K562 (cell line): ENCODE measurements around the gene ALX3. TPM values are rescaled to one million over a fixed set of nuclear protein-coding genes. Genes with fewer than 3 reads are reported as not detected.

Experiments used
- ATAC-seq: fragments of 200-7000 bp; cut with Tn5 transposase; 3 replicates; pipeline ENCODE4 v1.9.1; 2020; ENCODE audit warnings: moderate library complexity
- BruUV-seq: library from RNA; stranded (reverse); fragments of 400-500 nt; replicated peaks from 2 replicates; lab custom pipeline; 2021; lab: Mats Ljungman, UMichigan
- CTCF ChIA-PET: fragments of 300-600 bp; formaldehyde crosslinking; extraction: SDS; loops from one replicate; lab custom pipeline; 2021; ENCODE audit warnings: low intra/inter-chr PET ratio; lab: Yijun Ruan, JAX
- POLR2A ChIA-PET: fragments of 300-600, 350-650 bp; sonication (Branson Sonifier 250); formaldehyde crosslinking; extraction: SDS; loops from one replicate; lab custom pipeline; 2021; ENCODE audit warnings: antibody characterized with exemption, inconsistent platforms; lab: Yijun Ruan, JAX
- DNase-seq, 4 experiments: peaks; one replicate each; pipeline versions ENCODE4 v3.0.0 to v3.0.0-alpha.2; 2011 to 2018; ENCODE audit warnings: low spot score in 3 of 4, mixed read lengths in 3 of 4; ENCODE audit errors: extremely low read depth in 1 of 4
- FAIRE-seq: peaks from 2 replicates; lab custom pipeline; 2011; peaks lifted over from hg19 to GRCh38; lab: Jason Lieb, UNC
- H2AFZ ChIP-seq: 2 replicates; pipeline ENCODE4 v1.6.0; 2011; ENCODE audit warnings: low read depth, low read length, control low read depth, inconsistent platforms
- H3K27ac ChIP-seq: fragments of 200-600 bp; 3 replicates; pipeline ENCODE4 v1.8.0; 2011; ENCODE audit warnings: low read depth, mild to moderate bottlenecking, control low read depth, inconsistent platforms, low read length, moderate library complexity, mixed read lengths; ENCODE audit errors: extremely low read depth
- H3K27me3 ChIP-seq, 2 experiments: fragments of 300-600 bp in 1 of 2; 2 replicates in 1 of 2; 3 replicates in 1 of 2; pipeline versions ENCODE4 v1.6.0 to v1.8.0; 2011; ENCODE audit warnings: inconsistent platforms in 2 of 2, low read length in 2 of 2, mild to moderate bottlenecking in 1 of 2, mixed read lengths in 1 of 2, moderate library complexity in 1 of 2; ENCODE audit not compliant: control insufficient read depth in 2 of 2, insufficient read depth in 2 of 2
- H3K36me3 ChIP-seq: fragments of 300-600 bp; 3 replicates; pipeline ENCODE4 v1.8.0; 2011; ENCODE audit warnings: mild to moderate bottlenecking, low read length, inconsistent platforms; ENCODE audit not compliant: control insufficient read depth, insufficient read depth
- H3K4me1 ChIP-seq, 2 experiments: fragments of 200-600 bp in 1 of 2; replicated peaks in 1 of 2; 2 replicates in 1 of 2; 3 replicates in 1 of 2; pipeline versions ENCODE4 v1.5.1 to v1.8.0; 2011; ENCODE audit warnings: inconsistent platforms in 2 of 2, low read length in 2 of 2, mild to moderate bottlenecking in 1 of 2, mixed read lengths in 1 of 2, moderate library complexity in 1 of 2; ENCODE audit not compliant: control insufficient read depth in 2 of 2, insufficient read depth in 2 of 2
- H3K4me2 ChIP-seq: 2 replicates; pipeline ENCODE4 v1.6.1; 2011; ENCODE audit warnings: low read length, control low read depth, inconsistent platforms, mixed read lengths; ENCODE audit not compliant: insufficient read depth
- H3K4me3 ChIP-seq: fragments of 200-600 bp; sonication (generic), shearing (Covaris generic); 2 replicates; pipeline ENCODE4 v1.5.1; 2016; ENCODE audit warnings: control low read depth, inconsistent platforms
- H3K79me2 ChIP-seq: fragments of 200-600 bp; 3 replicates; pipeline ENCODE4 v1.8.0; 2011; ENCODE audit warnings: low read length, inconsistent platforms; ENCODE audit not compliant: control insufficient read depth, insufficient read depth
- H3K9ac ChIP-seq, 2 experiments: 2 replicates each; pipeline versions ENCODE4 v1.6.0 to v1.6.1; 2011; ENCODE audit warnings: low read depth in 2 of 2, low read length in 2 of 2, control low read depth in 1 of 2, inconsistent platforms in 1 of 2, mild to moderate bottlenecking in 1 of 2, mixed read lengths in 1 of 2; ENCODE audit not compliant: insufficient read depth in 1 of 2
- H3K9me1 ChIP-seq: one replicate; pipeline ENCODE4 v1.6.0; 2011; ENCODE audit warnings: inconsistent platforms, mild to moderate bottlenecking, low read length, moderate library complexity; ENCODE audit not compliant: control insufficient read depth, insufficient read depth
- H3K9me3 ChIP-seq: replicated peaks from 2 replicates; pipeline ENCODE4 v1.5.1; 2011; ENCODE audit warnings: low read depth, low read length, inconsistent platforms; ENCODE audit not compliant: control insufficient read depth, insufficient read depth
- H4K20me1 ChIP-seq: replicated peaks from 2 replicates; pipeline ENCODE4 v1.6.1; 2011; ENCODE audit warnings: low read length, inconsistent platforms, mixed read lengths; ENCODE audit not compliant: control insufficient read depth, insufficient read depth
- CBX1 ChIP-seq: sonication (generic); IDR thresholded peaks from 2 replicates; pipeline ENCODE4 v1.6.1; 2016; ENCODE audit warnings: antibody characterized with exemption, low read depth, mild to moderate bottlenecking
- GATAD2B ChIP-seq: fragments of 450-650 bp; IDR thresholded peaks from 2 replicates; pipeline ENCODE4 v1.6.1; 2017; ENCODE audit warnings: mild to moderate bottlenecking, borderline replicate concordance
- KHSRP ChIP-seq: fragments of 450-650 bp; IDR thresholded peaks from 2 replicates; pipeline ENCODE4 v1.6.1; 2017
- MAFF ChIP-seq: IDR thresholded peaks from 2 replicates; pipeline ENCODE4 v1.6.1; 2012; ENCODE audit warnings: low read length, improper control_type of control experiment
- MCM2 ChIP-seq: fragments of 450-650 bp; IDR thresholded peaks from 2 replicates; pipeline ENCODE4 v1.6.1; 2017; ENCODE audit warnings: low read depth, mild to moderate bottlenecking
- MXI1 ChIP-seq: IDR thresholded peaks from 2 replicates; pipeline ENCODE4 v1.6.1; 2011; ENCODE audit warnings: low read depth, mild to moderate bottlenecking, improper control_type of control experiment, low read length
- NFYB ChIP-seq: IDR thresholded peaks from 2 replicates; pipeline ENCODE4 v1.6.1; 2011; ENCODE audit warnings: mild to moderate bottlenecking, moderate library complexity; ENCODE audit not compliant: insufficient read length; ENCODE audit errors: extremely low read depth
- POLR2B ChIP-seq: fragments of 450-650 bp; IDR thresholded peaks from 2 replicates; pipeline ENCODE4 v1.6.1; 2018; ENCODE audit warnings: low read depth; ENCODE audit not compliant: partially characterized antibody
- SMARCB1 ChIP-seq: IDR thresholded peaks from 2 replicates; pipeline ENCODE4 v1.6.1; 2011; ENCODE audit warnings: improper control_type of control experiment, low read depth; ENCODE audit not compliant: insufficient read length
- TSC22D4 ChIP-seq: fragments of 450-650 bp; IDR thresholded peaks from 2 replicates; pipeline ENCODE4 v1.6.1; 2016; ENCODE audit warnings: missing genetic modification characterization, missing biosample characterization, control low read depth
- ZNF165 ChIP-seq: fragments of 250-450 bp; sonication (Bioruptor Pico); IDR thresholded peaks from 2 replicates; pipeline ENCODE4 v1.4.0; 2020; ENCODE audit warnings: borderline replicate concordance
- ZNF551 ChIP-seq: fragments of 250-450 bp; sonication (Bioruptor Pico); IDR thresholded peaks from 2 replicates; pipeline ENCODE4 v1.5.0; 2021; ENCODE audit warnings: mild to moderate bottlenecking, moderate library complexity
- WGBS: fragments of 100-300 bp; shearing (Covaris generic); methylation state at CpG from one replicate; pipeline ENCODE4 v1.1.6; 2016; ENCODE audit warnings: low coverage, mixed read lengths; ENCODE audit not compliant: insufficient coverage; ENCODE audit errors: missing lambda C conversion rate; 5-methylcytosine and 5-hydroxymethylcytosine counted together
- in situ Hi-C: fragments of 300-500 bp; cut with MboI; formaldehyde crosslinking; loops from 4 replicates; pipeline ENCODE4 v1.15.0; 2018; ENCODE audit warnings: inconsistent platforms, mixed read lengths
- intact Hi-C: fragments of 100-400 bp; cut with micrococcal nuclease; formaldehyde crosslinking; loops from 2 replicates; pipeline ENCODE4 v1.14.2; 2022
- polyA plus RNA-seq, 8 experiments: library from polyadenylated mRNA; depleted of rRNA in 4 of 8; stranded (reverse) in 5 of 8; unstranded in 3 of 8; fragments of >200 nt; fragmentation: Nextera tagmentation in 2 of 8; fragmentation: Illumina TruSeq in 1 of 8; extraction: Ambion mirVana in 2 of 8; extraction: Trizol in 1 of 8; gene quantifications; 2 replicates each; pipeline versions ENCODE4 v1.2.1 to v1.2.3, GENCODE V29; 2011 to 2014; ENCODE audit warnings: inconsistent platforms in 1 of 8, missing spikeins in 1 of 8
- total RNA-seq, 7 experiments: library from RNA; depleted of rRNA in 6 of 7; stranded (reverse); fragments of >200 nt in 6 of 7; fragmentation: Illumina TruSeq in 2 of 7; extraction: Trizol in 2 of 7; gene quantifications; 2 replicates each; pipeline versions ENCODE4 v1.2.1 to v1.2.3, GENCODE V29; 2011 to 2021; ENCODE audit warnings: low replicate concordance in 1 of 7
- TF ChIP-seq, protein P1 (sequence below): sonication (generic); formaldehyde crosslinking; IDR thresholded peaks from 2 replicates; pipeline ENCODE4 v1.8.1; 2023; ENCODE audit warnings: mild to moderate bottlenecking, missing genetic modification reagents
- TF ChIP-seq, protein P2 (sequence below): fragments of 250-450 bp; sonication (Bioruptor Pico); IDR thresholded peaks from 2 replicates; pipeline ENCODE4 v1.6.1; 2021; ENCODE audit warnings: mild to moderate bottlenecking

Gene ALX3
- total and polyA plus RNA-seq, 9 of the 15 experiments (the other 6 are each of a cell fraction or from before 2014, with no cell fraction given): not detected

DNA sequence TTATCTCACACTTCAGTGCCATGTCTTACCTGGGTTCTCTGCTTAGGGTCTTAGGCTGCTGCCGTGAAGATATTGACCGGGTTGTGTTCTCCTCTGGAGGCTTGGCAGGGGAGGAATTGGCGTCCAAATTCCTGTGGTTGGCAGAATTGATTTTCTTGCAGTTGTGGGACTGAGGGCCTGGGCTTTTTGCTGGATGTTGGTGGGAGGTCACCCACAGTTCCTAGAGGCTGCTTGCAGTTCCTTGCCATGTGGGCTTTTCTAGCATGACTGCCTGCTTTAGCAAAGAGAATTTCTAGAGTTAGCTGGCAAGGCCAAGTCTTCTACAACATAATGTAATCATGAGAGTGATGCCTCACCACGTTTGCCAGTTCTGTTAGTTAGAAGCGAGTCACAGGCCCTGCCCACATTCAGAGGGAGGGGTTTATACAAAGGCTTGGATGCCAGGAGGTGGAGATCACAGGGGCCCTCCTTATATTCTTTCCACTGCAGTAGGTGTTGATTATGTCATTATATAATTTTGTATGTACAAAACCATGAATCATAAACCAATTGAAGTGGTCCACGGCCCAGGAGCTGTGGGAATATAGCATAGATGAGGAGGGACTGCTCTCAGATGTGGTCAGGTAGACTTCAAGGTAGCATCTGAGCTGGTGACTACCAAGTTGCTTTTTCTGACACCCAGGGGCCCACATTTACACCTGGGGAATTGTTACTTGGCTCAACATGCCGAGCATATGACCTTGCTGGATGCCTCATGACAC, 48.3 kb upstream of the ALX3 start:
- Histone ChIP-seq H3K4me2 (no peak overlapping the region), H3K27ac (no peak overlapping the region), H4K20me1 (0 out of 2 replicates have a peak, but pooled peaks cover 2% of the 10 kb centered on the region), H3K79me2 (no peaks in the 10 kb centered on the region), H3K27me3 (peaks cover 10 to 36% of the 10 kb centered on the region in 2 experiments; a peak in 4 of 5 replicates), H3K9me3 (peaks cover 2% of the 10 kb centered on the region), H3K9ac (no peak overlapping the region), H3K4me3 (no peak overlapping the region), H2AFZ (no peak overlapping the region), H3K36me3 (no peaks in the 10 kb centered on the region), H3K4me1 (no peaks in the 10 kb centered on the region), H3K9me1 (no peaks in the 10 kb centered on the region)
- CTCF ChIA-PET: no interaction called here
- no peak for TF ChIP-seq ZNF165 (CRISPR knock-in tag)
- under 1% methylated on average over 7 of the region's 7 CpGs for WGBS
- POLR2A ChIA-PET: interaction anchor here (0.5 kb wide), 1 partner anchor 70 kb away, joined by 3 read pairs; no protein-coding TSS in a partner anchor
- in situ Hi-C loops (no loop called here), intact Hi-C loops (loop anchor here (10.0 kb wide), 1 partner anchor 474 kb away; no protein-coding TSS in a partner anchor)
- no TSS peak for BruUV-seq
- ATAC-seq (no peak), DNase-seq (no peak), FAIRE-seq (no peak)

DNA sequence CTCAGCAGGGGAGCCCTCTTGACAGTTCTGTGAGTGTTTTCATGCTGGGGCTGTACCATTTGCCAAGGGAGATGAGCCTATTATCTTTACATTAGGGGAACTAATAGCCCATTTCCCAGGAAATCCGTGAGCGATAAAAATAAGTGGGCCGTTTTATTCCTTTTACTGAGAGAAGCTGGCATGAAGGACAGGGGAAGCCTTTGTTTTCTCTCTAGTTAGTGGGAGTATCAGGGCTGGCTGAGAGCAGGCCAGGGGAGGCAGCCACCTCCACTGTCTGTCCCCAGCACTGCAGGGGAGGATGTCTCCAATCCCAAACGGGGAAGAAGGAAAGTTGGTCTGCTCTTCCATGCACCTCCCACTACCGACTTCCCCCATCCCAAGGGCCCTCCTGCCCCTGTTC, 44.3 kb upstream of the ALX3 start:
- H3K4me3 ChIP-seq: no peak overlapping the region
- TF ChIP-seq GATAD2B (no peak), MAFF (no peak), CBX1 (no peak), NFYB (no peak), TSC22D4 (tag) (no peak), MXI1 (no peak), ZNF551 (CRISPR knock-in tag) (no peak), MCM2 (no peak), SMARCB1 (no peak), POLR2B (no peak), KHSRP (no peak)
- TF ChIP-seq, protein P1, sequence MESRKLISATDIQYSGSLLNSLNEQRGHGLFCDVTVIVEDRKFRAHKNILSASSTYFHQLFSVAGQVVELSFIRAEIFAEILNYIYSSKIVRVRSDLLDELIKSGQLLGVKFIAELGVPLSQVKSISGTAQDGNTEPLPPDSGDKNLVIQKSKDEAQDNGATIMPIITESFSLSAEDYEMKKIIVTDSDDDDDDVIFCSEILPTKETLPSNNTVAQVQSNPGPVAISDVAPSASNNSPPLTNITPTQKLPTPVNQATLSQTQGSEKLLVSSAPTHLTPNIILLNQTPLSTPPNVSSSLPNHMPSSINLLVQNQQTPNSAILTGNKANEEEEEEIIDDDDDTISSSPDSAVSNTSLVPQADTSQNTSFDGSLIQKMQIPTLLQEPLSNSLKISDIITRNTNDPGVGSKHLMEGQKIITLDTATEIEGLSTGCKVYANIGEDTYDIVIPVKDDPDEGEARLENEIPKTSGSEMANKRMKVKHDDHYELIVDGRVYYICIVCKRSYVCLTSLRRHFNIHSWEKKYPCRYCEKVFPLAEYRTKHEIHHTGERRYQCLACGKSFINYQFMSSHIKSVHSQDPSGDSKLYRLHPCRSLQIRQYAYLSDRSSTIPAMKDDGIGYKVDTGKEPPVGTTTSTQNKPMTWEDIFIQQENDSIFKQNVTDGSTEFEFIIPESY (CRISPR knock-in tag): no peak
- TF ChIP-seq, protein P2, sequence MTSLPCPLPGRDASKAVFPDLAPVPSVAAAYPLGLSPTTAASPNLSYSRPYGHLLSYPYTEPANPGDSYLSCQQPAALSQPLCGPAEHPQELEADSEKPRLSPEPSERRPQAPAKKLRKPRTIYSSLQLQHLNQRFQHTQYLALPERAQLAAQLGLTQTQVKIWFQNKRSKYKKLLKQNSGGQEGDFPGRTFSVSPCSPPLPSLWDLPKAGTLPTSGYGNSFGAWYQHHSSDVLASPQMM (CRISPR knock-in tag): no peak
- H3K36me3 ChIP-seq: no peaks in the 10 kb centered on the region
- no peaks in the 10 kb centered on the region for H3K79me2 ChIP-seq
- no peaks in the 10 kb centered on the region for H3K9me1 ChIP-seq
- no peaks in the 10 kb centered on the region for H3K9me3 ChIP-seq
- no TSS peak for BruUV-seq
- ATAC-seq: no peak
- in situ Hi-C loops: no loop called here
- H2AFZ ChIP-seq: no peak overlapping the region
- DNase-seq: no peak
- H3K4me2 ChIP-seq: no peak overlapping the region
- FAIRE-seq: no peak
- no peaks in the 10 kb centered on the region for H3K4me1 ChIP-seq
- no peak overlapping the region for H3K27ac ChIP-seq
- peaks cover 6% of the 10 kb centered on the region for H4K20me1 ChIP-seq
- CTCF ChIA-PET: no interaction called here
- no peak overlapping the region for H3K9ac ChIP-seq
- intact Hi-C loops: loop anchor here (5.0 to 10.0 kb wide), 2 partner anchors 337 to 470 kb away; no protein-coding TSS in a partner anchor
- peaks cover 31 to 72% of the 10 kb centered on the region in 2 experiments for H3K27me3 ChIP-seq
- POLR2A ChIA-PET: interaction anchor here (1.3 kb wide), 1 partner anchor 21 kb away, joined by 5 read pairs; no protein-coding TSS in a partner anchor
- 0% methylated on average over 5 of the region's 5 CpGs for WGBS
